Liver (tissue), 9 donors: ENCODE data around the gene PLXNA2. TPM values are rescaled to one million over a fixed set of nuclear protein-coding genes. Genes with fewer than 3 reads are reported as not detected.

Source experiments
- DNase-seq: peaks from one replicate; pipeline ENCODE4 v3.0.0-alpha.2; 2017; ENCODE audit warnings: low spot score
- H3K27ac ChIP-seq, 2 donors: one replicate each; pipeline ENCODE4 v1.7.0; 2013; ENCODE audit warnings: inconsistent platforms in 2 of 2, low read length in 2 of 2, control low read depth in 1 of 2, low read depth in 1 of 2, mild to moderate bottlenecking in 1 of 2
- H3K27me3 ChIP-seq, 4 donors: one replicate each; pipeline versions ENCODE4 v1.6.1 to v1.7.0; 2013; ENCODE audit warnings: low read length in 3 of 4, inconsistent platforms in 1 of 4, mild to moderate bottlenecking in 1 of 4, moderate library complexity in 1 of 4; ENCODE audit not compliant: control insufficient read depth in 4 of 4, insufficient read depth in 4 of 4
- H3K36me3 ChIP-seq, 4 donors: one replicate each; pipeline versions ENCODE4 v1.6.1 to v1.7.0; 2013; ENCODE audit warnings: low read length in 3 of 4, mild to moderate bottlenecking in 3 of 4, low read depth in 1 of 4, moderate library complexity in 1 of 4; ENCODE audit not compliant: control insufficient read depth in 4 of 4, insufficient read depth in 3 of 4
- H3K4me1 ChIP-seq, 4 donors: one replicate each; pipeline versions ENCODE4 v1.6.1 to v1.7.0; 2013; ENCODE audit warnings: low read length in 3 of 4, mild to moderate bottlenecking in 3 of 4, moderate library complexity in 1 of 4; ENCODE audit not compliant: control insufficient read depth in 4 of 4, insufficient read depth in 4 of 4
- H3K4me3 ChIP-seq, 3 donors: one replicate each; pipeline versions ENCODE4 v1.6.1 to v1.7.0; 2013; ENCODE audit warnings: low read length in 3 of 3, control low read depth in 1 of 3, low read depth in 1 of 3, mild to moderate bottlenecking in 1 of 3
- H3K9ac ChIP-seq, 2 donors: one replicate each; pipeline ENCODE4 v1.7.0; 2013; ENCODE audit warnings: low read length in 2 of 2, mild to moderate bottlenecking in 2 of 2, moderate library complexity in 2 of 2, control low read depth in 1 of 2, low read depth in 1 of 2
- H3K9me3 ChIP-seq, 4 donors: one replicate each; pipeline versions ENCODE4 v1.6.1 to v1.7.0; 2013; ENCODE audit warnings: low read length in 3 of 4; ENCODE audit not compliant: control insufficient read depth in 4 of 4
- EGR1 ChIP-seq, 2 donors: IDR thresholded peaks; 2 replicates each; pipeline ENCODE4 v1.6.1; 2016 to 2018; ENCODE audit warnings: antibody characterized with exemption in 2 of 2, low read depth in 2 of 2
- FOXA1 ChIP-seq: IDR thresholded peaks from 2 replicates; pipeline ENCODE4 v1.6.1; 2016; ENCODE audit warnings: antibody characterized with exemption
- FOXA2 ChIP-seq: IDR thresholded peaks from 2 replicates; pipeline ENCODE4 v1.6.1; 2016; ENCODE audit warnings: antibody characterized with exemption
- GABPA ChIP-seq, 2 donors: IDR thresholded peaks in 1 of 2; conservative IDR thresholded peaks in 1 of 2; 2 replicates each; pipeline ENCODE4 v1.6.1; 2016; ENCODE audit warnings: antibody characterized with exemption in 2 of 2, mild to moderate bottlenecking in 1 of 2, moderate library complexity in 1 of 2
- HNF4A ChIP-seq, 2 donors: conservative IDR thresholded peaks; 2 replicates each; pipeline ENCODE4 v1.6.1; 2016; ENCODE audit warnings: antibody characterized with exemption in 2 of 2, mild to moderate bottlenecking in 2 of 2
- HNF4G ChIP-seq: IDR thresholded peaks from 2 replicates; pipeline ENCODE4 v1.6.1; 2016; ENCODE audit warnings: antibody characterized with exemption
- JUND ChIP-seq, 2 donors: IDR thresholded peaks; 2 replicates each; pipeline ENCODE4 v1.6.1; 2016; ENCODE audit warnings: antibody characterized with exemption in 2 of 2
- MAX ChIP-seq: IDR thresholded peaks from 2 replicates; pipeline ENCODE4 v1.6.1; 2016; ENCODE audit warnings: antibody characterized with exemption
- NR2F2 ChIP-seq: IDR thresholded peaks from 2 replicates; pipeline ENCODE4 v1.6.1; 2016; ENCODE audit warnings: antibody characterized with exemption
- RAD21 ChIP-seq, 2 donors: IDR thresholded peaks; 2 replicates each; pipeline ENCODE4 v1.6.1; 2016; ENCODE audit warnings: antibody characterized with exemption in 2 of 2, mild to moderate bottlenecking in 2 of 2
- RXRA ChIP-seq, 2 donors: IDR thresholded peaks; 2 replicates each; pipeline ENCODE4 v1.6.1; 2017 to 2018; ENCODE audit warnings: antibody characterized with exemption in 2 of 2, mild to moderate bottlenecking in 1 of 2
- SP1 ChIP-seq: IDR thresholded peaks from 2 replicates; pipeline ENCODE4 v1.6.1; 2018; ENCODE audit warnings: antibody characterized with exemption, mild to moderate bottlenecking
- TAF1 ChIP-seq: conservative IDR thresholded peaks from 2 replicates; pipeline ENCODE4 v1.6.1; 2016; ENCODE audit warnings: antibody characterized with exemption, mild to moderate bottlenecking
- YY1 ChIP-seq: IDR thresholded peaks from 2 replicates; pipeline ENCODE4 v1.6.1; 2016; ENCODE audit warnings: antibody characterized with exemption, mild to moderate bottlenecking
- WGBS: extraction: QIAGEN DNeasy Blood & Tissue Kit; methylation state at CpG from one replicate; pipeline ENCODE4 v1.1.7; 2013; 5-methylcytosine and 5-hydroxymethylcytosine counted together
- polyA plus RNA-seq, 2 donors: library from polyadenylated mRNA; stranded (reverse) in 1 of 2; unstranded in 1 of 2; fragments of 200-250 nt in 1 of 2; fragments of >200 nt in 1 of 2; fragmentation: Nextera tagmentation in 1 of 2; extraction: Ambion mirVana in 1 of 2; gene quantifications; one replicate each; pipeline versions ENCODE4 v1.2.1 to v1.2.3, GENCODE V29; 2013 to 2015
- total RNA-seq, 2 donors: library from RNA; depleted of rRNA; stranded (reverse); fragments of >200 nt; gene quantifications; one replicate each; pipeline ENCODE4 v1.2.3, GENCODE V29; 2014
- TF ChIP-seq, protein P1 (sequence below): IDR thresholded peaks from 2 replicates; pipeline ENCODE4 v1.6.1; 2016; ENCODE audit warnings: antibody characterized with exemption
- TF ChIP-seq, protein P2 (sequence below): fragments of 150-350 bp; IDR thresholded peaks from 2 replicates; pipeline ENCODE4 v1.5.1; 2017; ENCODE audit warnings: improper control_type of control experiment, low read depth, low read length; ENCODE audit not compliant: missing input control
- TF ChIP-seq, protein P3 (sequence below): IDR thresholded peaks from 2 replicates; pipeline ENCODE4 v1.6.1; 2016; ENCODE audit warnings: antibody characterized with exemption
- TF ChIP-seq, protein P4 (sequence below): IDR thresholded peaks from 2 replicates; pipeline ENCODE4 v1.6.1; 2016; ENCODE audit warnings: antibody characterized with exemption, mild to moderate bottlenecking
- donor health status: healthy.
- donor health status: healthy.
- donor health status: healthy.
- donor health status: healthy.
- donor health status: healthy.

The PLXNA2 gene
- total and polyA plus RNA-seq, 4 donors: 1.8 to 9.2 (median 2.8) TPM

- no peak overlapping the region for H3K4me3 ChIP-seq
- no peak overlapping the region for H3K27ac ChIP-seq
- TF ChIP-seq MAX (no peak), JUND (IDR thresholded peaks at IDR 0.05) (no peak), HNF4G (no peak), TAF1 (no peak), YY1 (no peak), RAD21 (IDR thresholded peaks at IDR 0.05) (no peak), FOXA2 (no peak), EGR1 (IDR thresholded peaks at IDR 0.05; ENCODE audit: low read depth in 2 of 2) (no peak), FOXA1 (no peak), NR2F2 (no peak), HNF4A (conservative IDR thresholded peaks at IDR 0.05) (no peak), SP1 (no peak), GABPA (IDR thresholded peaks at IDR 0.05 in 1 of 2, conservative IDR thresholded peaks at IDR 0.05 in 1 of 2) (no peak), RXRA (IDR thresholded peaks at IDR 0.05) (no peak)
- TF ChIP-seq, protein P1, sequence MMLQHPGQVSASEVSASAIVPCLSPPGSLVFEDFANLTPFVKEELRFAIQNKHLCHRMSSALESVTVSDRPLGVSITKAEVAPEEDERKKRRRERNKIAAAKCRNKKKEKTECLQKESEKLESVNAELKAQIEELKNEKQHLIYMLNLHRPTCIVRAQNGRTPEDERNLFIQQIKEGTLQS: no peak
- TF ChIP-seq, protein P2, sequence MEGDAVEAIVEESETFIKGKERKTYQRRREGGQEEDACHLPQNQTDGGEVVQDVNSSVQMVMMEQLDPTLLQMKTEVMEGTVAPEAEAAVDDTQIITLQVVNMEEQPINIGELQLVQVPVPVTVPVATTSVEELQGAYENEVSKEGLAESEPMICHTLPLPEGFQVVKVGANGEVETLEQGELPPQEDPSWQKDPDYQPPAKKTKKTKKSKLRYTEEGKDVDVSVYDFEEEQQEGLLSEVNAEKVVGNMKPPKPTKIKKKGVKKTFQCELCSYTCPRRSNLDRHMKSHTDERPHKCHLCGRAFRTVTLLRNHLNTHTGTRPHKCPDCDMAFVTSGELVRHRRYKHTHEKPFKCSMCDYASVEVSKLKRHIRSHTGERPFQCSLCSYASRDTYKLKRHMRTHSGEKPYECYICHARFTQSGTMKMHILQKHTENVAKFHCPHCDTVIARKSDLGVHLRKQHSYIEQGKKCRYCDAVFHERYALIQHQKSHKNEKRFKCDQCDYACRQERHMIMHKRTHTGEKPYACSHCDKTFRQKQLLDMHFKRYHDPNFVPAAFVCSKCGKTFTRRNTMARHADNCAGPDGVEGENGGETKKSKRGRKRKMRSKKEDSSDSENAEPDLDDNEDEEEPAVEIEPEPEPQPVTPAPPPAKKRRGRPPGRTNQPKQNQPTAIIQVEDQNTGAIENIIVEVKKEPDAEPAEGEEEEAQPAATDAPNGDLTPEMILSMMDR: no peak
- TF ChIP-seq, protein P3, sequence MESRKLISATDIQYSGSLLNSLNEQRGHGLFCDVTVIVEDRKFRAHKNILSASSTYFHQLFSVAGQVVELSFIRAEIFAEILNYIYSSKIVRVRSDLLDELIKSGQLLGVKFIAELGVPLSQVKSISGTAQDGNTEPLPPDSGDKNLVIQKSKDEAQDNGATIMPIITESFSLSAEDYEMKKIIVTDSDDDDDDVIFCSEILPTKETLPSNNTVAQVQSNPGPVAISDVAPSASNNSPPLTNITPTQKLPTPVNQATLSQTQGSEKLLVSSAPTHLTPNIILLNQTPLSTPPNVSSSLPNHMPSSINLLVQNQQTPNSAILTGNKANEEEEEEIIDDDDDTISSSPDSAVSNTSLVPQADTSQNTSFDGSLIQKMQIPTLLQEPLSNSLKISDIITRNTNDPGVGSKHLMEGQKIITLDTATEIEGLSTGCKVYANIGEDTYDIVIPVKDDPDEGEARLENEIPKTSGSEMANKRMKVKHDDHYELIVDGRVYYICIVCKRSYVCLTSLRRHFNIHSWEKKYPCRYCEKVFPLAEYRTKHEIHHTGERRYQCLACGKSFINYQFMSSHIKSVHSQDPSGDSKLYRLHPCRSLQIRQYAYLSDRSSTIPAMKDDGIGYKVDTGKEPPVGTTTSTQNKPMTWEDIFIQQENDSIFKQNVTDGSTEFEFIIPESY: no peak
- TF ChIP-seq, protein P4, sequence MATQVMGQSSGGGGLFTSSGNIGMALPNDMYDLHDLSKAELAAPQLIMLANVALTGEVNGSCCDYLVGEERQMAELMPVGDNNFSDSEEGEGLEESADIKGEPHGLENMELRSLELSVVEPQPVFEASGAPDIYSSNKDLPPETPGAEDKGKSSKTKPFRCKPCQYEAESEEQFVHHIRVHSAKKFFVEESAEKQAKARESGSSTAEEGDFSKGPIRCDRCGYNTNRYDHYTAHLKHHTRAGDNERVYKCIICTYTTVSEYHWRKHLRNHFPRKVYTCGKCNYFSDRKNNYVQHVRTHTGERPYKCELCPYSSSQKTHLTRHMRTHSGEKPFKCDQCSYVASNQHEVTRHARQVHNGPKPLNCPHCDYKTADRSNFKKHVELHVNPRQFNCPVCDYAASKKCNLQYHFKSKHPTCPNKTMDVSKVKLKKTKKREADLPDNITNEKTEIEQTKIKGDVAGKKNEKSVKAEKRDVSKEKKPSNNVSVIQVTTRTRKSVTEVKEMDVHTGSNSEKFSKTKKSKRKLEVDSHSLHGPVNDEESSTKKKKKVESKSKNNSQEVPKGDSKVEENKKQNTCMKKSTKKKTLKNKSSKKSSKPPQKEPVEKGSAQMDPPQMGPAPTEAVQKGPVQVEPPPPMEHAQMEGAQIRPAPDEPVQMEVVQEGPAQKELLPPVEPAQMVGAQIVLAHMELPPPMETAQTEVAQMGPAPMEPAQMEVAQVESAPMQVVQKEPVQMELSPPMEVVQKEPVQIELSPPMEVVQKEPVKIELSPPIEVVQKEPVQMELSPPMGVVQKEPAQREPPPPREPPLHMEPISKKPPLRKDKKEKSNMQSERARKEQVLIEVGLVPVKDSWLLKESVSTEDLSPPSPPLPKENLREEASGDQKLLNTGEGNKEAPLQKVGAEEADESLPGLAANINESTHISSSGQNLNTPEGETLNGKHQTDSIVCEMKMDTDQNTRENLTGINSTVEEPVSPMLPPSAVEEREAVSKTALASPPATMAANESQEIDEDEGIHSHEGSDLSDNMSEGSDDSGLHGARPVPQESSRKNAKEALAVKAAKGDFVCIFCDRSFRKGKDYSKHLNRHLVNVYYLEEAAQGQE: no peak
- no peaks in the 10 kb centered on the region for H3K9me3 ChIP-seq
- no peak overlapping the region for H3K9ac ChIP-seq
- H3K4me1 ChIP-seq: no peaks in the 10 kb centered on the region
- DNase-seq: no peak
- no peaks in the 10 kb centered on the region for H3K36me3 ChIP-seq
- H3K27me3 ChIP-seq: no peaks in the 10 kb centered on the region
- WGBS: 91% methylated on average over 4 of the region's 4 CpGs
Observed at GRCh38 chr1:207978441-207978840, 265.7 kb downstream of the PLXNA2 start.
